Pericardium fibroblast (primary cell): ENCODE results near the gene DHX34. TPM values are rescaled to one million over a fixed set of nuclear protein-coding genes. Genes with fewer than 3 reads are reported as not detected.

Experiments
- total RNA-seq: library from RNA; depleted of rRNA; stranded (reverse); fragments of >200 nt; gene quantifications from 2 replicates; pipeline ENCODE4 v1.2.3, GENCODE V29; 2015

Gene DHX34
- total RNA-seq: 7.5 and 9.3 TPM in 2 replicates

GRCh38 chr19:47348819-47349795, at the start of gene DHX34:
Gene DHX34 (plus strand): TSS chr19:47349315. CDS start chr19:47353031, 3,716 bp downstream.

GRCh38 chr19:47309608-47310007, 39.5 kb upstream of the DHX34 start, which contains the start of gene C5AR1:
Gene C5AR1 (plus strand): TSS chr19:47309861. CDS start chr19:47309896, 35 bp downstream.

GRCh38 chr19:47331931-47332547, 17.1 kb upstream of the DHX34 start, which contains the start of gene C5AR2:
Gene C5AR2 (plus strand): TSS chr19:47332175. CDS start chr19:47340800, 8,625 bp downstream.

GRCh38 chr19:47419030-47419783, 70.1 kb downstream of the DHX34 start, which contains the start of gene MEIS3:
Gene MEIS3 (minus strand): TSS chr19:47419527. CDS start chr19:47419081, 446 bp downstream.

Other genes with a start within 250 kb of the DHX34 start
- gene ZC3H4, start 235.5 kb upstream of the DHX34 start, total RNA-seq: 18.5 and 19.7 TPM in 2 replicates
- gene SAE1, start 218.5 kb upstream of the DHX34 start, total RNA-seq: 89.9 and 101 TPM in 2 replicates
- 10.7 and 26.8 TPM in 2 replicates for gene BBC3, start 118.1 kb upstream of the DHX34 start, total RNA-seq
- gene CCDC9, start 92.8 kb upstream of the DHX34 start, total RNA-seq: 8.4 and 10.1 TPM in 2 replicates
- 5.8 and 7.9 TPM in 2 replicates for gene INAFM1, start 74.4 kb upstream of the DHX34 start, total RNA-seq
- gene C5AR1, start 39.5 kb upstream of the DHX34 start, total RNA-seq: under 0.01 TPM in 1 of 2 replicates, not detected in the other
- under 0.01 and 2.3 TPM in 2 replicates for gene C5AR2, start 17.1 kb upstream of the DHX34 start, total RNA-seq
- gene MEIS3, start 70.2 kb downstream of the DHX34 start, total RNA-seq: 51.2 and 56.1 TPM in 2 replicates
- 1.3 TPM in 1 of 2 replicates, not detected in the other for gene SLC8A2, start 122.6 kb downstream of the DHX34 start, total RNA-seq
- 2.1 and 11.1 TPM in 2 replicates for gene KPTN, start 134.9 kb downstream of the DHX34 start, total RNA-seq
- gene NAPA, start 165.7 kb downstream of the DHX34 start, total RNA-seq: 87.8 and 114 TPM in 2 replicates
- gene ZNF541, start 223.8 kb downstream of the DHX34 start, total RNA-seq: 0.23 TPM in 1 of 2 replicates, not detected in the other